ENCODE data around the gene CAMTA1. TPM values are rescaled to one million over a fixed set of nuclear protein-coding genes. Genes with fewer than 3 reads are reported as not detected.

The CAMTA1 gene
- total RNA-seq, 2 experiments from 2014 or later: 43.3 to 46.0 TPM

GRCh38 chr1:7745783-7746182 lies 960.5 kb downstream of the CAMTA1 start:
- Mint-ChIP-seq H3K4me1 (ENCODE audit: low read depth) (peaks cover 3% of the 10 kb centered on the region), H3K4me3 (no peak overlapping the region), H3K9me3 (ENCODE audit: insufficient read depth) (no peaks in the 10 kb centered on the region), H3K36me3 (ENCODE audit: low read depth) (no peaks in the 10 kb centered on the region), H3K27me3 (ENCODE audit: low read depth) (peaks cover 3% of the 10 kb centered on the region), H3K27ac (no peak overlapping the region)
- CTCF ChIA-PET: interaction anchor here (0.6 to 10.7 kb wide), 3 partner anchors 58 to 270 kb away, joined by 3 to 515 read pairs (median 3); no protein-coding TSS in a partner anchor
- DNase-seq (peak; percentile 8), ATAC-seq (no peak)
- POLR2A ChIA-PET: no interaction called here

- Mint-ChIP-seq H3K36me3 (ENCODE audit: low read depth) (no peaks in the 10 kb centered on the region), H3K27me3 (ENCODE audit: low read depth) (peaks cover 3% of the 10 kb centered on the region), H3K27ac (no peak overlapping the region), H3K4me3 (no peak overlapping the region), H3K9me3 (ENCODE audit: insufficient read depth) (no peaks in the 10 kb centered on the region), H3K4me1 (ENCODE audit: low read depth) (peaks cover 11% of the 10 kb centered on the region)
- POLR2A ChIA-PET: no interaction called here
- ATAC-seq (no peak), DNase-seq (peak; percentile 13)
- CTCF ChIA-PET: interaction anchor here (10.7 kb wide), 1 partner anchor 78 kb away, joined by 515 read pairs; no protein-coding TSS in a partner anchor
These were observed 962.4 kb downstream of the CAMTA1 start for GRCh38 chr1:7747605-7748004.

- H3K4me1 Mint-ChIP-seq (ENCODE audit: low read depth): peaks cover 26% of the 10 kb centered on the region
- CTCF ChIA-PET: interaction anchor here (10.7 kb wide), 1 partner anchor 79 kb away, joined by 515 read pairs; no protein-coding TSS in a partner anchor
- peaks cover 3% of the 10 kb centered on the region for H3K27me3 Mint-ChIP-seq (ENCODE audit: low read depth)
- H3K36me3 Mint-ChIP-seq (ENCODE audit: low read depth): no peaks in the 10 kb centered on the region
- ATAC-seq (no peak), DNase-seq (peak; percentile 7)
- no peak overlapping the region for H3K27ac Mint-ChIP-seq
- POLR2A ChIA-PET: no interaction called here
- no peaks in the 10 kb centered on the region for H3K9me3 Mint-ChIP-seq (ENCODE audit: insufficient read depth)
- no peak overlapping the region for H3K4me3 Mint-ChIP-seq
These were observed 963.9 kb downstream of the CAMTA1 start for GRCh38 chr1:7749126-7749525.

GRCh38 chr1:7751174-7751573 lies 965.9 kb downstream of the CAMTA1 start:
- ChIA-PET POLR2A (interaction anchor here (0.7 to 1.0 kb wide), 2 partner anchors 8 to 936 kb away, joined by 3 read pairs; no protein-coding TSS in a partner anchor), CTCF (interaction anchor here (1.0 to 10.7 kb wide), 6 partner anchors 9 to 81 kb away, joined by 3 to 515 read pairs (median 8); no protein-coding TSS in a partner anchor)
- H3K9me3 Mint-ChIP-seq (ENCODE audit: insufficient read depth): no peaks in the 10 kb centered on the region
- H3K27me3 Mint-ChIP-seq (ENCODE audit: low read depth): peaks cover 4% of the 10 kb centered on the region
- H3K4me3 Mint-ChIP-seq: no peak overlapping the region
- no peaks in the 10 kb centered on the region for H3K36me3 Mint-ChIP-seq (ENCODE audit: low read depth)
- peaks cover 30% of the 10 kb centered on the region for H3K4me1 Mint-ChIP-seq (ENCODE audit: low read depth)
- DNase-seq: no peak
- no peak for ATAC-seq
- H3K27ac Mint-ChIP-seq: no peak overlapping the region

GRCh38 chr1:7752512-7753417 lies 967.5 kb downstream of the CAMTA1 start:
- no peak overlapping the region for H3K27ac Mint-ChIP-seq
- H3K9me3 Mint-ChIP-seq (ENCODE audit: insufficient read depth): no peaks in the 10 kb centered on the region
- peak overlapping the region; percentile 23 for H3K4me3 Mint-ChIP-seq
- H3K4me1 Mint-ChIP-seq (ENCODE audit: low read depth): peaks cover 30% of the 10 kb centered on the region
- H3K36me3 Mint-ChIP-seq (ENCODE audit: low read depth): no peaks in the 10 kb centered on the region
- ChIA-PET POLR2A (interaction anchor here (1.2 kb wide), 1 partner anchor 85 kb away, joined by 3 read pairs; no protein-coding TSS in a partner anchor), CTCF (interaction anchor here (0.7 to 10.7 kb wide), 45 partner anchors 10 to 575 kb away, joined by 3 to 515 read pairs (median 5); partner anchors contain the start of gene VAMP3)
- DNase-seq: peak; percentile 59
- H3K27me3 Mint-ChIP-seq (ENCODE audit: low read depth): peaks cover 4% of the 10 kb centered on the region
- no peak for ATAC-seq

- POLR2A ChIA-PET: interaction anchor here (1.2 kb wide), 1 partner anchor 86 kb away, joined by 3 read pairs; no protein-coding TSS in a partner anchor
- H3K9me3 Mint-ChIP-seq (ENCODE audit: insufficient read depth): no peaks in the 10 kb centered on the region
- no peak for ATAC-seq
- DNase-seq: no peak
- no peak overlapping the region for H3K4me3 Mint-ChIP-seq
- CTCF ChIA-PET: interaction anchor here (1.2 to 10.7 kb wide), 22 partner anchors 11 to 262 kb away, joined by 3 to 515 read pairs (median 8); no protein-coding TSS in a partner anchor
- H3K4me1 Mint-ChIP-seq (ENCODE audit: low read depth): peaks cover 30% of the 10 kb centered on the region
- H3K36me3 Mint-ChIP-seq (ENCODE audit: low read depth): no peaks in the 10 kb centered on the region
- H3K27ac Mint-ChIP-seq: no peak overlapping the region
- H3K27me3 Mint-ChIP-seq (ENCODE audit: low read depth): peaks cover 4% of the 10 kb centered on the region
These were observed 968.4 kb downstream of the CAMTA1 start for GRCh38 chr1:7753641-7754040.

- ATAC-seq (no peak), DNase-seq (no peak)
- ChIA-PET POLR2A (interaction anchor here (1.2 kb wide), 1 partner anchor 87 kb away, joined by 3 read pairs; no protein-coding TSS in a partner anchor), CTCF (interaction anchor here (1.2 to 10.7 kb wide), 9 partner anchors 11 to 261 kb away, joined by 3 to 515 read pairs (median 12); no protein-coding TSS in a partner anchor)
- H3K27ac Mint-ChIP-seq: no peak overlapping the region
- H3K27me3 Mint-ChIP-seq (ENCODE audit: low read depth): peaks cover 4% of the 10 kb centered on the region
- H3K4me1 Mint-ChIP-seq (ENCODE audit: low read depth): peaks cover 30% of the 10 kb centered on the region
- H3K4me3 Mint-ChIP-seq: peak overlapping the region; percentile 21
- no peaks in the 10 kb centered on the region for H3K36me3 Mint-ChIP-seq (ENCODE audit: low read depth)
- H3K9me3 Mint-ChIP-seq (ENCODE audit: insufficient read depth): no peaks in the 10 kb centered on the region
These were observed 969.0 kb downstream of the CAMTA1 start for GRCh38 chr1:7754234-7754633.

GRCh38 chr1:7755448-7755847 lies 970.2 kb downstream of the CAMTA1 start:
- ATAC-seq: peak; percentile 60
- Mint-ChIP-seq H3K36me3 (ENCODE audit: low read depth) (no peaks in the 10 kb centered on the region), H3K27ac (no peak overlapping the region), H3K4me1 (ENCODE audit: low read depth) (peaks cover 30% of the 10 kb centered on the region), H3K4me3 (no peak overlapping the region), H3K9me3 (ENCODE audit: insufficient read depth) (no peaks in the 10 kb centered on the region), H3K27me3 (ENCODE audit: low read depth) (peaks cover 4% of the 10 kb centered on the region)
- peak; percentile 26 for DNase-seq
- ChIA-PET POLR2A (no interaction called here), CTCF (interaction anchor here (0.9 to 10.7 kb wide), 5 partner anchors 10 to 160 kb away, joined by 3 to 515 read pairs (median 5); no protein-coding TSS in a partner anchor)

- ChIA-PET POLR2A (no interaction called here), CTCF (interaction anchor here (0.7 to 3.6 kb wide), 2 partner anchors 92 to 142 kb away, joined by 3 to 21 read pairs; no protein-coding TSS in a partner anchor)
- H3K4me1 Mint-ChIP-seq (ENCODE audit: low read depth): peaks cover 2% of the 10 kb centered on the region
These were observed 975.0 kb downstream of the CAMTA1 start for GRCh38 chr1:7760245-7760644.

GRCh38 chr1:7761103-7761502 lies 975.8 kb downstream of the CAMTA1 start:
- Mint-ChIP-seq H3K4me3 (no peak overlapping the region), H3K9me3 (ENCODE audit: insufficient read depth) (no peaks in the 10 kb centered on the region), H3K4me1 (ENCODE audit: low read depth) (no peaks in the 10 kb centered on the region), H3K27me3 (ENCODE audit: low read depth) (peaks cover 12% of the 10 kb centered on the region), H3K36me3 (ENCODE audit: low read depth) (no peaks in the 10 kb centered on the region), H3K27ac (no peak overlapping the region)
- no peak for ATAC-seq
- no peak for DNase-seq
- ChIA-PET POLR2A (interaction anchor here (0.6 to 1.1 kb wide), 2 partner anchors 11 to 77 kb away, joined by 3 to 4 read pairs; no protein-coding TSS in a partner anchor), CTCF (interaction anchor here (3.6 to 9.9 kb wide), 2 partner anchors 8 to 93 kb away, joined by 21 to 115 read pairs; no protein-coding TSS in a partner anchor)

More at GRCh38 chr1:7760245-7760644, 975.0 kb downstream of the CAMTA1 start:
- H3K36me3 Mint-ChIP-seq (ENCODE audit: low read depth): no peaks in the 10 kb centered on the region
- no peak for ATAC-seq
- H3K27ac Mint-ChIP-seq: no peak overlapping the region
- no peaks in the 10 kb centered on the region for H3K9me3 Mint-ChIP-seq (ENCODE audit: insufficient read depth)
- no peak for DNase-seq
- peaks cover 14% of the 10 kb centered on the region for H3K27me3 Mint-ChIP-seq (ENCODE audit: low read depth)
- H3K4me3 Mint-ChIP-seq: no peak overlapping the region

- POLR2A ChIA-PET: no interaction called here
- ATAC-seq: no peak
- Mint-ChIP-seq H3K4me3 (no peak overlapping the region), H3K27me3 (ENCODE audit: low read depth) (peaks cover 38% of the 10 kb centered on the region), H3K36me3 (ENCODE audit: low read depth) (peaks cover under 1% of the 10 kb centered on the region), H3K27ac (no peak overlapping the region), H3K4me1 (ENCODE audit: low read depth) (peaks cover 7% of the 10 kb centered on the region), H3K9me3 (ENCODE audit: insufficient read depth) (no peaks in the 10 kb centered on the region)
- no peak for DNase-seq
- CTCF ChIA-PET: interaction anchor here (1.0 to 9.9 kb wide), 2 partner anchors 14 to 98 kb away, joined by 3 to 115 read pairs; no protein-coding TSS in a partner anchor
These were observed 981.9 kb downstream of the CAMTA1 start for GRCh38 chr1:7767176-7767575.
